Colon (tissue), 2 donors: Measurements from ENCODE around the gene TXNDC2.

ENCODE experiments used
- FAIRE-seq: peaks from 2 replicates; lab custom pipeline; 2012; peaks lifted over from hg19 to GRCh38; lab: Jason Lieb, UNC
- donor health status: control.
- donor health status: control.

Gene TXNDC2

GRCh38 chr18:9860682-9861081 is 25.1 kb upstream of the TXNDC2 start:
- no peak for FAIRE-seq

DNA sequence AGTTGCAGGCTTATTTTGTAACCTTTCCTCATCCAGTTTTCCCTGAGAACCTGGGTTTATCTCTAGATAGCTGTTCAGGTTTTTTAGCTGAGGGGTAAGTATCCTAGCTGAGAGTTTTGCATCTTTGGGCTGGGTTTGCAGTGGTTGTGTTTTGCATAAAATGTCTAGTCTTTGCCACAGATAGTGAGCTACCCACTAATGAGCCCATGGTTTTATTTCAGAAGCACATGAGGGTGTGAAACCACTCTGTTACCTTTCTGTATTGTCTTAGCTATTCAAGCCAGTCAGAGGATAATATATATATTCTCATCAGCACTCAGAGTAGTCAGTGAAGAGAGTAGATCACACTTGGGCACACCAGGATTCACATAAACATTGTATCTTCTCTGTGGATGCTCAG is 24.6 kb upstream of the TXNDC2 start:
- no peak for FAIRE-seq

DNA sequence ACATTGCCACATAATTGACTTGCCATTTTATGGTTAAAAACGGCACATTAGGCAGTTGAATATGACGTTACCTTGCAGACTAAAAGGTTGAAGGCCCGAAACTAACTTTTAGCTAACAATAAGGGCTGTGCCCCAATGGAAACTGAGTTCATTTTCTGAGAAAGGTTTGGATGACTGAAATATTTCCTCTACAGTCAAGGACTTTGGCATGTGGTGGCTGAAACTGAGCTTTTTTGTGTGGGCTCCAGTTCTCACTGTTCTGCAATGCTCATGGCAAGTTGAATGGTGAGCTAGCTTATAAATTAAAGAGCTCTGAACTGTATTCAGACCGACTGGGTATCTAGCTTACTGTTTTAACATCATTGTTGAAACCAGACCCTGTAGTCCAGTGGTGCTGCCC is 23.8 kb upstream of the TXNDC2 start:
- FAIRE-seq = no peak

DNA sequence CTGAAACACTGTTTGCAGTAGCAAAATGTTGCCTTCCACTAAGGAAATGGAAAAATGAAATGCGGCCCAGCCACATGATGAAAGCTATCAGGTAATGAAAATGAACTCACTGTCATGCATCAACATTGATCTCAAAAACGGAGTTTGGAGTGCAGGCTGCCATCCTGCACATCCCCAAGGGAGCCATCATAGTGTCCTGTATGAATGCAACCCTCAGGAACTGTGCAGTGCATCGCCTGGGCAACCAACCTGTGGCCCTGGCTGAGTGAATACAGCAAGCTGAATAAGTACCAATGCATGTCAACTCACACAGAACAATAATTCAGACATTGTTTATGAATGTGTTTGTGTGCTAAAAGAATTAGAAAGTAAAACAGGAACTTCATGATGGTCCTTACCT is 23.1 kb upstream of the TXNDC2 start:
- FAIRE-seq = no peak

GRCh38 chr18:9863282-9863681 is 22.5 kb upstream of the TXNDC2 start:
- FAIRE-seq = no peak

GRCh38 chr18:9865764-9866490 is 19.8 kb upstream of the TXNDC2 start:
- FAIRE-seq = no peak

DNA sequence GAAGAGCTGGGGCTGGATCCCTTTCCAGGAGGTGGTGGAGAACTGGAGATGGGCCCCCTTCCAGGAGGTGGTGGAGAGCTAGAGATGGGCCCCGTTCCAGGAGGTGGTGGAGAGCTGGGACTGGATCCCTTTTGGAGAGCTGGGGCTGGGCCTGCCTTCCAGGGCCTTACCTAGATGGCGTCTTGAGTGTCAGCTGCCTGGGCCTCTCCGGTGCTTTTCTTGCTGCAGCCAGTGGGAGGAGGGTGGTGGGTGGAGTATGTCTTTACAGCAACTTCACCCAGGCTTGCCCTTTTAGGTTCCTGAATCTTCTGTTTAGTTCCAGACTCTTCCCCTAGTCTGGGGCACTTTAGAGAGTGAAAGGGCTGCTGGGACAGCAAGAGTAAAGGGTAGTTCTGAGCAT is 19.1 kb upstream of the TXNDC2 start:
- FAIRE-seq = no peak

DNA sequence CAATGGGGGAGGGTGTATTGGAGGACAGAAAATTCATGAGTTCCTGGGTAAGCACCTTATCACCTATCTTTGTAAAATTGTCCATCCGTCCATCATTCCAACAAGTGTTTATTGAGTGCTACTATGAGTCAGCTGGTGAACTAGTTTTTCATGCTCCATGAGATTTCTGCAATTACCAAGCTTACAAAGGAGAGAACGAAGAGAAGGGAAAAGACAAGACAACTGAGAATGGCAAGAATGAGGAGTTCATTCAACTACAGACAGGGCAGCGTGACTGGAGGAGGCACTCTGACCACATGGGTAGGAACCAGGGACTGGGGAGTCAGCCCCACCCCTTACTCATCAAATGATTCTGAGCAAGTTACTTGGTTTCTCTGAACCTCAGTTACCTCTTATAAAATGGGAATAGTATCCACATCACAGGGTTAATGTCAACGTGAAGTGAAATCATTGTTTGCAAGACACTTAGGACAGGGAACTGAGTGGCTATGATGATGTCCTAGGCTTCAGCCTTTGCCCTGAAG is 18.6 kb upstream of the TXNDC2 start:
- FAIRE-seq = no peak

DNA sequence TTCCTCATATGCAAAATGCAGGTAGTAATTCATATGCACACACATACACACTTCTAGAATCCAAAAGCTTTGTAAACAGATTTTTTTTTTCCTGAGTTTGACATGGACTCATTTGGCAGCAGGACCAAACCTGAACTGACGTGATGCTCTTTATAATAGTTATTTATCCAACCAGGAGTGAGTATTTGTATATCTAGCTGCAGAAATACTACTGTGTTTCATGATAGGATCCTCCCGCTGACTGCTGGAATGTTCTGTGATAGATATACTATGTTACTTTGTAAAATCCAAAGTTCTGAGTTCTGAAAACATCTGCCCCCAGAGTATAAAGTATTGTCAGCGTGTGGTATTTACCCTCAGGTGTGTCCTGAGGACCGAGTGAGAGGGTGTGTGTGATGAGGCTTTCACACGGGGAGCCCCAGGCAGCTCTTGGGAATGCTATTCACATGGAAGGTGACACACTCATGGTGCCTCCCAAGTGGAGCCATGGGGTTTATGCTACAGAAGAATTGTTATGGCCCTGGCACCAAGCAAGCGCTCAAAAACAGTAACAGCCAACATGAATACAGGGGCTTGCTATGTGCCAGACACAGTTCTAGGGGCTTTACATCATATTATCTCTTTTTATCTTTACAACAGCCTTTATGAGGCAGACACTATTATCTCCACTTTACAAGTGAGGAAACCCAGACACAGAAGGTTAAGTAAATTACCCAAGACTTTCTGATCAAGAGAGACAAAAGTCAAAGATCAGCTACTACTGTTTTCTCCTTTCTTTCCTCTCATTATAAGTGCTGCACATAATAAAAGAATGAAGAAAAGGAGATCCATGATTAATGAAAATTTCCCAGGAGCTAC is 16.7 kb upstream of the TXNDC2 start:
- no peak for FAIRE-seq

GRCh38 chr18:9869715-9870430 is 15.9 kb upstream of the TXNDC2 start:
- no peak for FAIRE-seq

DNA sequence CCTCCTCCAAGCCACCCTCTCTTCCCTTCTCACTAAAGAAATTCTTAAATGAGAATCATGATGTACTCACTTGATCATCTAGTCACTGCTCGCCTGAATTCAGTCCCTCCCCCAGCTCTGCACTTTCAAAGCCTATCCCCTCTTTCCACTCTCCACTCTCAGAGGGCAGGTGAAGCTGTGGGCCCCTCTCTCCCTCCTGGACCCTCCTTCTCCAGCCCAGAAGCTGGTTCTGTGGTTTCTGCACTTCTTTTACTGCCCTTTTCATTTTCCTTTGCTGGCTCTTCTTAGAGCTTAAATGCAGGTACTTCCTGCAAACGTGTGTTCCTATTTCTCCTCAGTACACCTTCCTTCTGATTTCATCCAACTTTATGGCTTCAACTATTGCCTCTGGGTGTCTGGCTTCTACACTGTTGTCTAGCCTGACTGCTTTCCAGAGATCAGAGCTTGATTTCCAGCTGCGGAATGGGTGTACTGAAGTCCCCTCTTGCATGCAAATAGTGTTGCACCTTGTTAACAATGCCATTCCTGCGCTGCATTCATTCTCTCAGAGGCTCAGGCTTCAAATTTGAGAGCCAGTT is 15.3 kb upstream of the TXNDC2 start:
- no peak for FAIRE-seq

DNA sequence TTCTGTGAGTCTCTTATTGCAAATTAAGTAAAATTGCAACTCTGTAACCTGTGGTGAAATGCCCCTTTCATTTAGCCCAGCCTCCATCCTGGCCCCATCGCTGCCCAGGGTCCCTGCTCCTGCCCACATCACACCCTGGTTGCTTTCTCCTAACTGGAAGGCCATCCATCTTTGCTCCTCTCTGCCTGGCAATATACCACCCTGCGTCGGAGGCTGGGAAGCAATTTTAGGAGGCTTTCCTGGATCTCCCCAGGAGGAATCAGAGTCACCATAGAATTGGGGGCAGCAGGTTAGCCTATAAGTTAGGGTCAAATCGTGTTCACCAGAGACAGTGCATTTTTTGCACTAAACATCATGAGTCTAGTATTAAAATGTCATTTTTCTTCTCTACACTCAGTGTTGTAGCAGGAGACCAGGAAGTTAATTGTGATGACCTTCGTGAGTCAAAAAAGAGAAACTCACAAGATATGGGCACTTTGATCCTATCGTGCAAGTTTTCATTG is 14.5 kb upstream of the TXNDC2 start:
- FAIRE-seq = no peak

DNA sequence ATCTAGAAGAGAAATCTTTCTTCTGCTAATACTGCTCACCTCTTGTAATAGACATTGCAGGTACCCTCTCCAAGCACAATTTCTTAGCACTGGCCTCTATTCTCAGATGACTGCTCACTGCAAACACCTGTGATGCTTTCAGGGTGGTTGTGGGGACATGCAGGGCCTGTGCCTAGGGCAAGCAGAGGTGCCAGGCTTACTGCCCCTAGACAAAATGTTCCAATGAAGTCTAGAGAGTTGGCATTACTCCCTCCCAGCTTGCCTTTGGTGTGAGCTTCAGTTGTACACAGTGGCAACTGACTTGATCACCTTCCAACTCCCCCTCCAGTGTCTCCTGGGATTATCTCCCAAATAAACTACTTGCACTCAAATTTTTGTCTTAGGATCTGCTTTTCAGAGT is 12.9 kb upstream of the TXNDC2 start:
- FAIRE-seq = no peak

GRCh38 chr18:9874728-9875127 is 11.0 kb upstream of the TXNDC2 start:
- no peak for FAIRE-seq

DNA sequence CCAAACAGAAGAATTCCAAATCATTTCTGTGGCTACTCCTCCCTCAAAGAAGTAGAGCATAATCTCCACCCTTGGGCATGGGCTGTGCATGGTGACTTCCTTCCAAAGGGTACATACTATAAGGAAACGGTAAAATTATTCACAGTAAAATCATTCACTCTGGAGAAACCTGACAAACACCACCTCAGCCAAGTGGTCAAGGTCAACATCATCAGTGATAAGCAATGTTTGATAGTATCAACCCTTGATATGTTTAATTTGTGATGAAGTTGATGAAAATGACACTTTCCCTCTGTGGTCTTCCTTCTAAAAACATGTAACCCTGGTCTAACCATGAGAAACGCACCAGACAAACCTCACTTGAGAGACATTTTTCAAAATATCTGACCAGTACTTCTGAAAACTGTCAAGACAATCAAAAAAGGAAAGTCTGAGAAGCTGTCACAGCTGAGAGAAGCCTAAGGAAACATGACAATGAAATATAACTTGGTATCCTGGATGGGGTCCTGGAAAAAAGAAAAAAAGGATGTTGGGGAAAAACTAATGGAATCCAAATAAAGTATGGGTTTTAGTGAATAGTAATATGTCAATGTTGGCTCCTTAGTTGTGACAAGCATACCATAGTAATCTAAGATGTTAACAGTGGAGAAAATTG is 9.4 kb upstream of the TXNDC2 start:
- no peak for FAIRE-seq

DNA sequence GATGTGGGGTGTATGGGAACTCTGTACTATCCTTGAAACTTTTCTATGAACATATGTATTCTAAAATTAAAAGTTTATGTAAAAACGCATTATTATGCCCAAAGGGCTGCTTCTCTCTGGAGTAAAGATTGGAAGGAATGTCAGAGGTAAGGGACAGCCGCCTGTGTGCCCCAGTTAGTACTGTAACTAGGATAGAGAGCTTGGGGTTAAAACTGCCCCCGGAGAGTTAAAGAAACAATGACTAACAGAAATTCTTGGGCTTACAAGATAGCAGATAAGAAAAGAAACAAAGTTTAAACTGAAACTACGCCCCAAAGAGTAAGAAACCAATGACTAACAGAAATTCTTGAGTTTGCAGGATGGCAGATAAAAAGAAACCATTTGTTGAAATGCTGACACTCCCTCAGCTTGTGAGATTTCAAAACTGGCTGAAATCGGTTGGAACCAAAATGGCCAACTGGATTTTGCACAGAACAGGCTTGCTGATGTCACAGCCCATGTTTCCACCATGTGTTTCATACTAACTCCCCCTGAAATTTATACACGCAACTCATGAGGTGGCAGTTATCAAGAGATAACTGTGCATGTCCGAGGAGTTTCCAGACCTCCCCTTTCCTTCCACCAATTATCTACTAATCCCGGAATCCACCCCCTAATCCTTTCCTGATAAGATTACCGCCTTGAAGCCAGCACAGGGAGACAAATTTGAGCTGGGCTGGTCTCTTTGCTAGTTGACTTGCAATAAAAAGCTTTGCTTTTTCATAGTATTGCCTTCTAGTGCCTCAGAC is 8.7 kb upstream of the TXNDC2 start:
- FAIRE-seq = no peak

GRCh38 chr18:9877655-9878014 is 8.1 kb upstream of the TXNDC2 start:
- FAIRE-seq = no peak

DNA sequence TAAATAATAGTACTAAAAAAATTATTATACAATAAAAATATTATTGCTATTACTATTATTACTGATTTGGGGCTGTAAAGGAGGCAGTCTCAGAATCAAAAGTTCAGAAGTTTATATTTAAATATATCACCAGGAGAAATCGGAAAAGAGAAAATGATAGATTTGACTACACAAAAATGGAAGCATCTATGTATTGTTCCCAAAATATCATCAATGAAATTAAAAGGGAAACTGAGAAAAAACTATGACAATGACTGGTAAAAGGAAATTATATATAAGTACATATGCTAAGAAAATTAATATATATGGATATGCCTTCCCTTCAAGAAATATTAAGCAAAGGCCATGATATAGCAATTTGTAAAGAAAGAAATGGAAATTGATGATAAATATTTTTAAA is 7.7 kb upstream of the TXNDC2 start:
- no peak for FAIRE-seq

- no peak for FAIRE-seq
Measured at GRCh38 chr18:9878783-9879242, 7.0 kb upstream of the TXNDC2 start.

GRCh38 chr18:9884090-9884489 is 1.7 kb upstream of the TXNDC2 start:
- no peak for FAIRE-seq
